Bronchial epithelial cell (primary cell): ENCODE measurements around the gene RNASE2. TPM values are rescaled to one million over a fixed set of nuclear protein-coding genes. Genes with fewer than 3 reads are reported as not detected.
A peak's percentile ranks its signal among the peaks of the same experiment; 100 is the strongest.

Experiments
- DNase-seq: peaks from one replicate; pipeline ENCODE4 v3.0.0-alpha.2; 2010; ENCODE audit warnings: low read depth
- FAIRE-seq: peaks from 2 replicates; lab custom pipeline; 2011; peaks lifted over from hg19 to GRCh38; lab: Jason Lieb, UNC
- H3K27me3 ChIP-seq: 2 replicates; pipeline ENCODE4 v1.5.1; 2011; ENCODE audit warnings: low read length; ENCODE audit not compliant: control insufficient read depth, insufficient read depth
- H3K36me3 ChIP-seq: 2 replicates; pipeline ENCODE4 v1.5.1; 2011; ENCODE audit warnings: low read length; ENCODE audit not compliant: control insufficient read depth, insufficient read depth
- H3K4me3 ChIP-seq: 2 replicates; pipeline ENCODE4 v1.5.1; 2011; ENCODE audit warnings: mild to moderate bottlenecking, low read depth, low read length, control low read depth
- CTCF ChIP-seq: IDR thresholded peaks from 2 replicates; pipeline ENCODE4 v1.5.1; 2011; ENCODE audit warnings: mild to moderate bottlenecking, moderate library complexity, low read length, control low read depth, inconsistent platforms; ENCODE audit not compliant: insufficient read depth, severe bottlenecking
- total RNA-seq: library from RNA; depleted of rRNA; stranded (reverse); fragments of >200 nt; gene quantifications from 2 replicates; pipeline ENCODE4 v1.2.1, GENCODE V29; 2014

The RNASE2 gene
- total RNA-seq, 1 donor from 2014 or later: not detected

- Histone ChIP-seq H3K4me3 (no peak overlapping the region), H3K36me3 (peaks cover 23% of the 10 kb centered on the region), H3K27me3 (no peaks in the 10 kb centered on the region)
- no peak for FAIRE-seq
- no peak for DNase-seq
- no peak for TF ChIP-seq CTCF
Observed at GRCh38 chr14:20996521-20996920, 41.2 kb downstream of the RNASE2 start.

- no peak for FAIRE-seq
- peaks cover 23% of the 10 kb centered on the region for H3K36me3 ChIP-seq
Observed at GRCh38 chr14:20997115-20997514, 41.8 kb downstream of the RNASE2 start.

GRCh38 chr14:20997564-20997963, 42.3 kb downstream of the RNASE2 start:
- H3K4me3 ChIP-seq: no peak overlapping the region
- H3K36me3 ChIP-seq: peaks cover 21% of the 10 kb centered on the region
- TF ChIP-seq CTCF: no peak
- FAIRE-seq (no peak), DNase-seq (no peak)
- no peaks in the 10 kb centered on the region for H3K27me3 ChIP-seq

More at GRCh38 chr14:20997115-20997514, 41.8 kb downstream of the RNASE2 start:
- DNase-seq: no peak
- no peak for TF ChIP-seq CTCF
- Histone ChIP-seq H3K4me3 (no peak overlapping the region), H3K27me3 (no peaks in the 10 kb centered on the region)

GRCh38 chr14:20998139-20998538, 42.9 kb downstream of the RNASE2 start:
- no peak for FAIRE-seq
- H3K36me3 ChIP-seq: peaks cover 18% of the 10 kb centered on the region
- no peak for TF ChIP-seq CTCF
- no peak overlapping the region for H3K4me3 ChIP-seq
- H3K27me3 ChIP-seq: no peaks in the 10 kb centered on the region
- DNase-seq: no peak

GRCh38 chr14:20998674-20999366, 43.5 kb downstream of the RNASE2 start, which contains the start of gene SLC39A2:
SLC39A2 (plus strand) TSS chr14:20999293; CDS start chr14:20999447, 154 bp downstream.
- TF ChIP-seq CTCF: no peak
- Histone ChIP-seq H3K27me3 (no peaks in the 10 kb centered on the region), H3K36me3 (peaks cover 18% of the 10 kb centered on the region), H3K4me3 (no peak within 1 kb of the TSS)
- DNase-seq (peak; percentile 89), FAIRE-seq (peak; percentile 43)
